Retinal pigment epithelial cell (primary cell): ENCODE results near the gene FSTL4.

Experiments used
- DNase-seq: peaks from one replicate; pipeline ENCODE4 v3.0.0-alpha.2; 2010; ENCODE audit warnings: low read depth
- H3K4me3 ChIP-seq: 2 replicates; pipeline ENCODE4 v1.5.1; 2011; ENCODE audit warnings: mild to moderate bottlenecking, low read length, control low read depth, moderate library complexity
- CTCF ChIP-seq: conservative IDR thresholded peaks from 2 replicates; pipeline ENCODE4 v1.5.1; 2011; ENCODE audit warnings: low read depth, low read length, control low read depth, inconsistent platforms

FSTL4 gene

DNA sequence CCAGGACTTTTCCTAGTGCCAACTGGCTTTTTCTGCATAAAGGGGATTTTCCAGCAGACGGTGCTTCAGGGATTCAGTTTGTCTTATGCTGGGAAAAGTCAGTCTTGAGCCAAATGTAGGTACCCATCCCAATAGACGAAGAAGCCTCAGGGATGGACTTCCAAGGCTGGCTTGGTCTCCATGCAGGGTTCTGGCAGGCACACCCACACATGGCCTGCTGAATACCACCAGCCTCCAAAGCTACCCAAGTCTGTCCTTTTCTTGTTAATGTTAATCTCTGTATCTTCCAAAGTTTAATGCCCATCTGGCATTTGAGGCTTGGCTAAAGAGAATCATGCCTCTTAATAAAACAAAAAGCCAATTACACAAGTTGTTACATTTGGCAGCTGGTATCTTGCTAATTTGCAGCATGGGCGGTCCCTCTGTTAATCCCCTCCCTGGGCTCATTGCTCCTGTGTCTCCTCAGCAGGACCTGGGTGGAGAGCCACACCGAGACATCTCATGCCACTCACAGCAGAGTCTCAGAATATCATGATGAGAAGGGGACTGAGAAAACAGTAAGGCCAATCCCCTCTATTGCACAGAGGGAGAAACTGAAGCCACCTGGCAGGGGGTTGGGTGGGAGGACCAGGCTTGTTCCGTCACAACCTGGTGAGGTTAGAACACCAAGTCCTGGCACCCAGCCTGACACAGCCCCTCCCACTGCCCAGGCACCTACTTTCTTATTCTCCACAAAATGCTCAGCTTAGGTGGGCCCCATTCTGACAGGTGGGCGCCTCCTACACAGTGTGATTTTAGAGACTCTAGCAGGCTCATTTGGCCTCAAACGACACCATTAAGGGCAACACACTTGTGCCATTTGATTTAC lies 243.2 kb downstream of the FSTL4 start:
- TF ChIP-seq CTCF: no peak
- DNase-seq: no peak
- no peak overlapping the region for H3K4me3 ChIP-seq

- no peak for DNase-seq
- H3K4me3 ChIP-seq: no peak overlapping the region
- TF ChIP-seq CTCF: no peak
Observed at GRCh38 chr5:133367984-133368383, 244.4 kb downstream of the FSTL4 start.

- no peak for DNase-seq
- H3K4me3 ChIP-seq: no peak overlapping the region
- TF ChIP-seq CTCF: no peak
Observed at GRCh38 chr5:133367071-133367786, 245.1 kb downstream of the FSTL4 start.

DNA sequence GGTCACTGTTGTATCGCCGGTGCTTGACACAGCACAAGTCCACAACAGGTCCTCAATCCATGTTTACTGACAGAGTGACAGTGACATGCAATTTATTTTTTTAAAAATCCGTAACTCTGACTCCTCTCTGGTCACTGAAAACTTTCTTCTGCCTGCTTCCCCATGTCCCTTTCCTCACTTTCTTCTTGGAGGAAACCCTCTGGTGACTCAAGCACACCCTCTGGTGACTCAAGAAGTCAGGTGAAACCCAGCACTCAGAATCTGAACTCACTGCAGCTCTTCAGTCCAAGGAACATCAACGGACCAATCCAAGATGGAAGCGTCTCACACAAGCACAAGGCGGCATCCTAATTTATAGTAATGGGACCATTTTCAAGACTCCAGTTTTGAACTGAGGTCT lies 245.9 kb downstream of the FSTL4 start:
- H3K4me3 ChIP-seq: no peak overlapping the region
- TF ChIP-seq CTCF: peak; percentile 18
- DNase-seq: no peak

GRCh38 chr5:133365738-133366137 lies 246.6 kb downstream of the FSTL4 start:
- no peak for TF ChIP-seq CTCF
- no peak for DNase-seq
- H3K4me3 ChIP-seq: no peak overlapping the region

GRCh38 chr5:133364936-133365707 lies 247.2 kb downstream of the FSTL4 start:
- no peak overlapping the region for H3K4me3 ChIP-seq
- no peak for DNase-seq
- peak; percentile 40 for TF ChIP-seq CTCF
